Choroid plexus epithelial cell (primary cell): ENCODE results near the gene U2AF2.

Experiments
- DNase-seq: peaks from one replicate; pipeline ENCODE4 v3.0.0-alpha.2; 2010; ENCODE audit warnings: low read depth
- H3K4me3 ChIP-seq: 2 replicates; pipeline ENCODE4 v1.5.1; 2011; ENCODE audit warnings: low read depth, mild to moderate bottlenecking, control low read depth, low read length, moderate library complexity
- CTCF ChIP-seq: conservative IDR thresholded peaks from 2 replicates; pipeline ENCODE4 v1.5.1; 2011; ENCODE audit warnings: low read depth, mild to moderate bottlenecking, control low read depth, inconsistent platforms, low read length, moderate library complexity

The U2AF2 gene

DNA sequence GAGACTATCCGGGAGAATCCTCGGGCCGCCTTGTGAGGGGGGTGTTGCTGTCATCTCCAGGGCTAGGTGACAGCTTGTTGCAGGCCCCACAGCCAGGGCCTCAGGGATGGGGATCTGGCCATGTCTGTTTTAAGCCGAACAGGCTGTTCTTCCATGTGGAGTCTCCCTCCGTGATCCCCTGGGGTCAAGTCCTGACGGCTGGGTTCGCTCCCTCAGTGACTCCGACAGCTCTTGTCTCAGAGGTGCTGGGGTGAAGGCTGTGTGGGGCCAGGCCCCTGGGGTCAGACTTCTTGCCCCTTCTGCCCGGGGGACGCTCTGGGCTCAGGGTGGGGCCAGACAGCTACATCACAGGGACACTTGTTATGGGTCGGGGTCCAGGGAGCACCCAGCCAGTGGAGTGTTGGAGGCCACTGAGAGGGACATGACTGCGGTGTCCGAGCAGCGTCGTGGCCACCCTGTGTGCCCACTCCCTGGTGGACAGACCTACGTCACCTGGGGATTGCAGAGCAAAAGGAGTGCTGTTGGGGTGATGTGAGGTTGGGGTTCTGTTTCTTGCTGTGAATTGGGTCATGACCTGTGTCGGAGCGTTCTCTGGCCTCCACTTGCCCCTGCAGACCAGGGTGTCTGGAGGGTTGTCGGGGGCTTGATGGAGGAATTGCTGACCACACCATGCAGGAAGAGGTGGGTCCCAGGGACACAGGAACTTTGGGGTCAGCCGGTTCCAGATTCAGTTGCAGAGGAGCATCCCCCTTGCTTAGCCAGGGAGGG, 41.6 kb downstream of the U2AF2 start:
- DNase-seq = no peak
- H3K4me3 ChIP-seq = no peak overlapping the region
- TF ChIP-seq CTCF = no peak

DNA sequence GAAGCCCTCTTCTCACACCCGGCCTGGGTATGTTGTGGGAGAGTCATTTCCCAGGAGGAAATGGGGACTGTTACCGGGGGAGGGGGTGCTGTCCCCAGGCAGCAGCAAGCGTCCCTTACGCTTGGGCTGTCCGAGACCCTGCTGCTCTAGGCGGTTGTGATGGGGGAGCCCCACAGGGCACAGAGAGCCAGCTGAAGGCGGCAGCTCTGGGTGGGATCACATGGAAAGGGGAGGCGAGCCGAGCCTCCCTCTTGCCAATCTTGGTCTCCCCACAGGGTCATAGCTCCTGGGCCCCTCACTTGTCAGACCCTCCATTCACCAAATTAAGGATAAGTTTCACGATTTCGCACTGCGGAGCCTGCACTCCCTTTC, 42.2 kb downstream of the U2AF2 start:
- no peak for DNase-seq
- TF ChIP-seq CTCF = no peak
- no peak overlapping the region for H3K4me3 ChIP-seq

- TF ChIP-seq CTCF = no peak
- no peak for DNase-seq
- H3K4me3 ChIP-seq = no peak overlapping the region
Measured at GRCh38 chr19:55697698-55698097, 42.9 kb downstream of the U2AF2 start.

- TF ChIP-seq CTCF = no peak
- H3K4me3 ChIP-seq = no peak overlapping the region
- no peak for DNase-seq
Measured at GRCh38 chr19:55698256-55698655, 43.4 kb downstream of the U2AF2 start.

DNA sequence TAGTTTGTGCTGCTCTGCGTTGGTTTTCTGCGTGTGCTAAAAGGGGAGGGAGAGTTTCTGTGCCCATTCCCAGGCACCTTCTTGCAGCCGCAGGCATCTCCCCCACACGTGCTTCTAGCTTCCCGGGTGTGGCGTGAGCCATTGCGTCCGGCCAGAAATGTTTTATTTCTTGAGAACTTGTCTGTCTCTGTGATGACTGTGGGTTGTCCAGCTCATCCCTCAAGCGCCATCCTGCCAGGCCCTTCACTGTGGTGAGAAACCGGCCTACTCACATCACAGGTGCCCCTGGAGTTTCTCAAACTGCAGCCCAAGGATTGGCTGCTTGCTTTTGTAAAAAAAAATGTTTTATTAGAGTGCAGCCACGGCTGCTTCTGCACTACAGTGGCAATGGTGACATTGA, 44.4 kb downstream of the U2AF2 start:
- no peak overlapping the region for H3K4me3 ChIP-seq

GRCh38 chr19:55700813-55701212, 46.0 kb downstream of the U2AF2 start:
- no peak for DNase-seq
- TF ChIP-seq CTCF = no peak
- no peak overlapping the region for H3K4me3 ChIP-seq

More for the DNA sequence above, 44.4 kb downstream of the U2AF2 start:
- TF ChIP-seq CTCF = no peak
- DNase-seq = no peak

- no peak overlapping the region for H3K4me3 ChIP-seq
- TF ChIP-seq CTCF = no peak
- DNase-seq = no peak
Measured at GRCh38 chr19:55702131-55702627, 47.3 kb downstream of the U2AF2 start.
